ENCODE results near the gene LMF1.

Gene LMF1

DNA sequence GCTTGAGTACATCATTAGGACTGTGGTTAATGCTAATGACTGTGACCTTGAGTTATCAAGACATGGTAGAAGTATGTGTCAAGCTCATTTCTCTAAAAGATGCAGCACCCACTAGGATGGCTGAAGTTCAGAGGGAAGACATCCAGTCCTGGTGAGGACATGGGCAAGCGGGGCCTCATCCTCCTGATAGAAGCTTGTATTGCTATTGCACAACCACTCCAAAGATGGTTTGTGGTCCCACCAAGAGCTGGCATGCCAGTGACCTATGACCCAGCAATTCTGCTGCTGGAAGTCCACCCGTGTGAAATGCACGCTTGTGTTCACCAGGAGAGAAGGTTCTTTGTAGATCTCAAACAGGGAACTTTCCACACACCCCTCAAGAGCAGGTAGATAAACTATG, 25.0 kb upstream of the LMF1 start:
- no peaks in the 10 kb centered on the region for H3K36me3 Mint-ChIP-seq (ENCODE audit: low read depth)
- no peaks in the 10 kb centered on the region for H3K9me3 Mint-ChIP-seq
- peaks cover 8% of the 10 kb centered on the region for H3K4me1 Mint-ChIP-seq (ENCODE audit: low read depth)
- peaks cover 41% of the 10 kb centered on the region for H3K27me3 Mint-ChIP-seq (ENCODE audit: low read depth)
- H3K4me3 Mint-ChIP-seq: no peak overlapping the region
- H3K27ac Mint-ChIP-seq: no peak overlapping the region

DNA sequence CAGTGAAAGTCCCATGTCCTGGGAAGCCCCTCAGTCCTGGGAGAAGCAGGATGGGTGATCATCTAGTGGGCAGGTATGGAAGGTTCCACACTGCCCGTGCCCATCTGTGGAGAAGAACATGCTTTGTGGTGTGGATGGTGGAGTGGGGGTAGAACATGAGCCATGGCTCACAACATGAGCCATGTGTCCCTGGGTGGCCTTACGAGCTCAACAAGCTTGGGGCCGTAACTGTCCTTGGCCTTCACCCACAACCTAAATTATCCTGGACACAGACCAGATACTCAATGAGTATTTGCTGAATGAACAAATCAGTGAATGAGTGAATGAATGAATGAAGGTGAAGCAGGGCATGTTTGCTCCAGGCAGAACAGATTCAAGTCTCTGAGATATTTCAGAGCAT, 24.3 kb upstream of the LMF1 start:
- peaks cover 8% of the 10 kb centered on the region for H3K4me1 Mint-ChIP-seq (ENCODE audit: low read depth)

DNA sequence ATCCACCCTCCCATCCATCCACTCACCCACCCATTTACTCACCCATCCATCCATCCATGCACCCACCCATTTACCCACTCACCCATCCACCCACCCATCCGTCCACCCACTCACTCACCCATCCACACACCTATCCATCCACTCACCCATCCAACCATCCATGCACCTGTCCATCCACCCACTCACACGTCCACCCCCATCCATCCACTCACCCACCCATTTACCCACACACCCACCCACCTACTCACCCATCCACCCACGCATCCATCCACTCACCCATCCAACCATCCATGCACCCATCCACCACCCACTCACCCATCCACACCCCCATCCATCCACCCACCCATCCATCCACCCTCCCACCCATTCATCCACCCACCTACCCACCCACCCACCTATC, 22.9 kb upstream of the LMF1 start:
- Mint-ChIP-seq H3K27ac (no peak overlapping the region), H3K4me1 (ENCODE audit: low read depth) (peaks cover 8% of the 10 kb centered on the region), H3K27me3 (ENCODE audit: low read depth) (peaks cover 33% of the 10 kb centered on the region), H3K4me3 (no peak overlapping the region), H3K9me3 (no peaks in the 10 kb centered on the region), H3K36me3 (ENCODE audit: low read depth) (no peaks in the 10 kb centered on the region)

More for the DNA sequence above, 24.3 kb upstream of the LMF1 start:
- no peaks in the 10 kb centered on the region for H3K36me3 Mint-ChIP-seq (ENCODE audit: low read depth)
- H3K9me3 Mint-ChIP-seq: no peaks in the 10 kb centered on the region
- H3K27ac Mint-ChIP-seq: no peak overlapping the region
- H3K27me3 Mint-ChIP-seq (ENCODE audit: low read depth): peaks cover 41% of the 10 kb centered on the region
- H3K4me3 Mint-ChIP-seq: no peak overlapping the region

DNA sequence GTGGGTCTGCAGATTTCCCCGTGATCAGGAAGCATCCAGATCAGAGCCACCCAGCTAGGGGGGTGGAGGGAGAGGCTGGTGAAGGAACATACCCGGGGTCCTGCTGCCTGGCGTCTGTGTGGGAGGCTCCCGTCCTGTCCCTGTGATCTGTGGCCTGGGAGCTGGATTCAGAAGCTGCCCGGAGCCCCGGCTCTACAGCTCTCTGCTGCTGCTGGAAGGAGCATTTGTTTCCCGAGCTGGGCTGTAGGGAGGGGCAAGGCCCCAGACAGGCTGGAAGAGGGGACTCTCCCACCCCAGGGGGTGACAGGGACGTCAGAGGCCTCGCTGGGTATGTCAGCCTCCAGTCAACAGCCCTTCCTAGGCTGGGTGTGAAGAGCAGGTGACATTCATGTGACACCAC, 21.0 kb upstream of the LMF1 start:
- Mint-ChIP-seq H3K4me1 (ENCODE audit: low read depth) (peaks cover 2% of the 10 kb centered on the region), H3K4me3 (no peak overlapping the region), H3K9me3 (no peaks in the 10 kb centered on the region), H3K27ac (no peak overlapping the region), H3K36me3 (ENCODE audit: low read depth) (no peaks in the 10 kb centered on the region), H3K27me3 (ENCODE audit: low read depth) (peaks cover 20% of the 10 kb centered on the region)

DNA sequence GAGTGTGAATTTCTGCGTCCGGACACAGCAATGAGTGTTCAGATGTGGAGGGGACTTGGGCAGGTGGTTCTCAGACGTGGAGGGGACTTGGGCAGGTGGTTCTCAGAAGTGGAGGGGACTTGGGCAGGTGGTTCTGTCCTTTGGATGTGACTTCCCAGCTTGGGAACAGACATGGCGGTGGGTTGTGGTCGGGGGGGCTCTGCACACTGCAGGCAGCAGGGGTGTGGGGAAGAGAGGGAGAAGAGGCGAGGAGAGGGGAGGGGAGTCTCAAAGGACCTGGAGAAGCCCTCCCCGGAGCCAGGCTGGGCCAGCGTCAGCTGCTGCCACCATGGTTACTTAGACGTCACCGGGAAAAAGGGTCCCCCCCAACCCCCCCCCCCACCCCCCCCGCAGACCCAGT, 20.6 kb upstream of the LMF1 start:
- Mint-ChIP-seq H3K36me3 (ENCODE audit: low read depth) (no peaks in the 10 kb centered on the region), H3K27ac (no peak overlapping the region), H3K9me3 (no peaks in the 10 kb centered on the region), H3K4me1 (ENCODE audit: low read depth) (no peaks in the 10 kb centered on the region), H3K4me3 (no peak overlapping the region), H3K27me3 (ENCODE audit: low read depth) (peaks cover 16% of the 10 kb centered on the region)

DNA sequence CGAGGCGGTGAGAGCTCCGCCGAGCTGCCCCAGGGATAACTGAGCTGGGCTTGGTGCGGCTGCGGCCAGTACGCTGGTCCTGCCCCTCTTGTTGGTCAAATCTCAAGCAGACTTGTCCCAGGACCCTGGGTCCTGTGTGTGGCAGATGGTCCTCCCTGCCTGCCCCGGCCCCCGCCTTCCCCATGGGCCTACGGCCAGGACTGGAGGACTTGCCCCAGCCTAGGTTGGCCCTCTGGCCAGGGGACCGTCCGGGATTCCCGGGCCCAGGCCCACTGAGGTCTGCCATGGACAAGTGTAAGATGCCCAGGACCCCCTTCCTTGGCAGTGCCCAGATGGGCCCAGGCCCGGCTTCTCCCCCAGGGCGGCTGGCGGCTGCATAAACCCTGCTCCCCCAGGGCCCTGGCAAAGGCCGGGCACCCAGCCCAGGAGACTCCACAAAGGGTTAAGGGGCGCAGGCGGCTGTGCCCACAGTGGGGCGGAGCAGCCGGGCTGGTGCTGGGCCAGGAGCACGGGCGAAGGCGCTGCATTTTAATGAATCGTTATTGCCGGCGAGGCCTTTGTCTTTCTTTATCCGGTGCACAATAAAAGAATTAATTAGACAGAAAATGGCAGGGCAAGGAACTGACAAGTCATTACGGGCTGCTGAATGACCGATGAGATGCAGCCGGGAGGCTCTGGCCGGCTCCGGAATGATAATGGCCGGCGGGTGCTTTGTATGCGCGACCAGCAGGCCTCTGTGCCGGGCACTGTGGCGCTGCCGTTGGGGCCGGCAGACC, 19.9 kb upstream of the LMF1 start:
- peaks cover 10% of the 10 kb centered on the region for H3K27me3 Mint-ChIP-seq (ENCODE audit: low read depth)
- no peak overlapping the region for H3K4me3 Mint-ChIP-seq
- H3K9me3 Mint-ChIP-seq: no peaks in the 10 kb centered on the region
- H3K27ac Mint-ChIP-seq: no peak overlapping the region
- no peaks in the 10 kb centered on the region for H3K36me3 Mint-ChIP-seq (ENCODE audit: low read depth)
- H3K4me1 Mint-ChIP-seq (ENCODE audit: low read depth): no peaks in the 10 kb centered on the region

DNA sequence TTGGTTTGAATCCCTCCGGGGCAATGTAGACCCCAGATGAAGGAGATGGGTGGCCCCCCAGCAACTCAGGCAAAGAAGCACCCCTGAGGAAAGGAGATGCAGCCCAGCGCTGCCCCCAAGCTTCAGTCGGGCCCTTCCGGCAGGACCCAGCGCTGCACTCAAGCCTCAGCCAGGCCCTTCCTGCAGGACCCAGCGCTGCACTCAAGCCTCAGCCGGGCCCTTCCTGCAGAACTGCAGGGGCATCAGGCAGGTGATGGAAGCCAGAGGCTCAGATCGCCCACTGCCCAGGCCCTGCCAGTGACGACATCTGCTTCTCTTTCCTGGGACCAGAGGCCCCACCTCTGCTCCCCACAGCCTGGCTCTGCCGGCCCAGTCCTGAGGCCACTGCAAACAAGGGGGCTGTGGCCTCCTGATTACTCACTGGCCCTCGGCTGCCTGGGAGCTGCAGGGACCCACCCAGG, 18.6 kb upstream of the LMF1 start:
- no peaks in the 10 kb centered on the region for H3K4me1 Mint-ChIP-seq (ENCODE audit: low read depth)

DNA sequence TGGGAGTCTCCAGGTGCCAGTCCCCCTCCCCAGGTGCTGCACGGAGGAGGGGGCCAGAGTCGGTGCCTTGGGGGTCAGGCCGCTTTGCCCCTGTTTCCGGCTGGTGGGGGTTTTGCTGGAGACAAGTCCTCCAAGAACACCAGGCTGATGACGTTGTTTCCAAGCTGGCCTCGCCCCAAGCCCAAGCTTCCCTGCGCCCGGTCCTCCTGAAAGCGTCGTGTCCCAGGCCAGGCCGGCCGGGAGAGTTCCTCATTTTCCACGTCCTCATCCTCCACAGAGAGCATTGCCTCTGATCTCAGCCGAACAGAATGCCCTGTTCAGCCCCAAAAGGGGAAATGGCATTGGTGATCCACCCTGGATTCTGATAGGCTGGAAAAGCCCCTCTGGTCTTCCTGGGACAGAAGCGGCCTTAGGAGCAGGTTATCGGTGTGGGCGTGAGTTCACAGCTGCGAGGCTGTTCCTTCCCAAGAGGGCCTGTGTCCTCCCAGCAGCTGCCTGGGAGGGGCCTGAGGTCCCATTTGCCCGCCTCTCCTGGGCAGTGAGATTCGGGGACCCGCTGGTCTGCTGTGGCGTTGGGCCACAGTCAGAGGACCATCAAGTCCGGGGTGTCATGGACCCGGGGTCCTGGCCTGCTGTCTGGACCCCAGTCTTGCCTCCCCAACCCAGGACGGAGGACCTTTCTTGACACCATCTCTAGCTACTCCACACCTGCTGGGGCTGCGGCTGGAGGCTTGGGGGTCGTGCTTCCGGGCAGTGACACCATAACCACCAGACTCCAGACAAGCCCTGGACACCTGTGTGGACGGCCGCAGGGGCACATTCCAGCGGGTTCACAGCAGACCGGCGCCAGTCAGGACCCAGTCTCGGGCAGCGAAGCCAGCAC, 17.9 kb upstream of the LMF1 start:
- no peak overlapping the region for H3K27ac Mint-ChIP-seq
- H3K36me3 Mint-ChIP-seq (ENCODE audit: low read depth): no peaks in the 10 kb centered on the region
- no peaks in the 10 kb centered on the region for H3K4me1 Mint-ChIP-seq (ENCODE audit: low read depth)
- no peak overlapping the region for H3K4me3 Mint-ChIP-seq
- no peaks in the 10 kb centered on the region for H3K9me3 Mint-ChIP-seq
- no peaks in the 10 kb centered on the region for H3K27me3 Mint-ChIP-seq (ENCODE audit: low read depth)

More for the DNA sequence above, 18.6 kb upstream of the LMF1 start:
- Mint-ChIP-seq H3K27ac (no peak overlapping the region), H3K9me3 (no peaks in the 10 kb centered on the region), H3K4me3 (no peak overlapping the region), H3K36me3 (ENCODE audit: low read depth) (no peaks in the 10 kb centered on the region), H3K27me3 (ENCODE audit: low read depth) (no peaks in the 10 kb centered on the region)

DNA sequence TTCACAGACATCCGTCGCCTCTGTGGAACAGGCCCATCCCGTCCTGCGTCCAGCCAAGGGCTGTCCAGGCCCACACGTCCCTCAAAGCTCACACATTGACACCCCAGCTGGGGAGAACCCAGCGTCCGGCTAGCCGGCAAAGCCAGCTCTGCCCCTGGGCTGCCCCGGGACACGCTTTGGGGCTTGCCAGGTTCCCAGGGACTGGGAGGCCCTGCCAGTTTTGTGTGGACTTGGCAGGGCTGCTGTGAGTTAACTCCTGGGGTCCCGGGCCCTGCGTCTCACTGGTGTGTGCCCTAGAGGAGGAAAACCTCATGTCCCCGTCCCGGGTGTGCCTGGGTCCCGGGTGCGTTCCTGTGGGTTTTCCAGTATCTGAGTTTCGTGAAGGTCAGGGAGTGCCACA, 17.1 kb upstream of the LMF1 start:
- H3K9me3 Mint-ChIP-seq: no peaks in the 10 kb centered on the region
- H3K27me3 Mint-ChIP-seq (ENCODE audit: low read depth): peaks cover 2% of the 10 kb centered on the region

DNA sequence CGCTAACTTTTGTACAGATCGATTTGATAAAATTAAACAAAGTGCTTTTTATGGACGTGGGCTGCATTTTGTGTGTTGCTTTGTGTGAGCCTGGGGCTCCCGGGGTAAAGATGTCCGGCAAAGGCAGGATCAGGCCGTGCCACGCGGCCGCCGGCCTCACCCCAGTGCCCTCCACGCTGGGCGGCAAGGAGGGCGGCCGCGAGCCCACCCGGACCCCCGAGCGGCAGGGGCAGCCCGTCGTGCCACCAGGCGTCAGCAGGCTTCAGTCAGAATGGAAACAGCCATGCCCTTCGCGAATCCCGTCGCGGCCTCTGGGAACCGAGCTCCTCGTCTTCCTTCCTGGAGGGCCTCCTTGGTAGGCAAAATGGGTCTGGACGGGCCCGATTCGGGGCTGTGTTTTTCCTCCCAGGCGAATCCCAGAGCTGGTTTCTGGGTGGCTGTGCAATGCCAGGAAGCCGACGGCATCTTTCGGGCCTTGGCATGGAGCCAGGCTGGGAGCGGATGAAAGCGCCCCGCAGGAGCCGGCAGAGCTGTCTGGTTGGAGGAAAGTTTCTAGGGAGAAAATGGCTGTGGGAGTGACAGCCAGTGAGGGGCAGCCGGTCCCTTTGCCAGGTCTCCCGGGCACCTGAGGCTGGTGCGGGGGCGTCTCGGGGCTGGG, 16.3 kb upstream of the LMF1 start:
- Mint-ChIP-seq H3K36me3 (ENCODE audit: low read depth) (no peaks in the 10 kb centered on the region), H3K9me3 (no peaks in the 10 kb centered on the region), H3K4me1 (ENCODE audit: low read depth) (no peaks in the 10 kb centered on the region), H3K4me3 (no peak overlapping the region), H3K27me3 (ENCODE audit: low read depth) (peaks cover 5% of the 10 kb centered on the region), H3K27ac (no peak overlapping the region)

More for the DNA sequence above, 17.1 kb upstream of the LMF1 start:
- H3K36me3 Mint-ChIP-seq (ENCODE audit: low read depth): no peaks in the 10 kb centered on the region
- H3K4me1 Mint-ChIP-seq (ENCODE audit: low read depth): no peaks in the 10 kb centered on the region
- no peak overlapping the region for H3K4me3 Mint-ChIP-seq
- no peak overlapping the region for H3K27ac Mint-ChIP-seq

DNA sequence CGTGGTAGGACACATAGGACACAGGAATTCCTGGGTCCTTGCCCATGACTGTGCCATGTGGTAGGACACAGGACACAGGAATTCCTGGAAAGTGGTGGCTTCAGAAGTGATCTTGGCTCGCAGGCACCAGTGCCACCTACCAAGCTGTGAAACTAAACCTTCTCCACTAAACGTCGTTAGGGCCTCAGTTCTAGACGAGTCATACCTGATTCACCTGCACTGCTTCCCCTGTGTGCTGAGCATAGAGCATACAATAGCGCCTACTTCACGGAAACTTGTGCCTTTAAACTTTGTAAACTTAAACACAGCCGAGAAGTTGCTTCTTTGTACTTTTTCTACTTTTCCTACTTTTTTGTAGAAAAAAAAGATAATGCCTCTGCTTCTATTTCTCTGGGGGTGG, 15.6 kb upstream of the LMF1 start:
- Mint-ChIP-seq H3K36me3 (ENCODE audit: low read depth) (no peaks in the 10 kb centered on the region), H3K9me3 (no peaks in the 10 kb centered on the region), H3K4me1 (ENCODE audit: low read depth) (no peaks in the 10 kb centered on the region), H3K27me3 (ENCODE audit: low read depth) (peaks cover 5% of the 10 kb centered on the region), H3K27ac (no peak overlapping the region), H3K4me3 (no peak overlapping the region)

DNA sequence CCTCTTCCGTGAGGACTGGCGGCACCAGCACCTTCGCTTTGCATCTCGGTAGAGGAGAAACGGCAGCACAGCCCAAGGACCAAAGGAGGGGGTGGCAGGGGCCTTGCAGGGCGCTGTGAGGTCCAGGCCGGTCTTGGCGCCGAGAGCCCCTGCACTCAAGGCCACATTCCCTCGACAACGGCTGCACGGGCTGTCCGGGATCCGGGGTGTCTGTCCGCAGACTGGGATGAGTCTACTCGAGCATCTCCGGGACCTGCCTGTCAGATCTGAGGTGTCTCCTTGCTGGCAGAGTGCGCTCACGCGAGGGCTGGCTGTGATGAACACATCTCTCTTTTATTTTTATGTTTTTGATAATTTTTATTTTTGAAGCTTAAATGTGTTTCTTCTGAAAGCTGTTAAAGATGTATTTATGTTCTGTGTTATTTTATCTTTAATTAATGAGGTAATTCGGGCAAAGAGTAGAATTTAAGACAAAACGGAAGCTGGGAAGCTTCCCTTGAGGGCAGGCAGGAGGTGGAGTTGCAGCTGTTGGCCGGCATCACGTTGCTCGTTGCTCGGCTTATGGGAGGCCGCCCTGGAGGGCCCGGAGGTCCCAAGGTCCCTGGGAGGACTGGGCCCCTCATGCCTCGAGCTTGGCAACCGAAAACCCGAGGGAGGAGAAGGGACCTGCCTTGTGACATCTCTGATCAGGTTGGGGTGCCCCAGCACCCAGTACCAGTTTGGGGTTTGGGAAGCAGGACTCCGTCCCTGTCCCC, 15.0 kb upstream of the LMF1 start:
- H3K4me1 Mint-ChIP-seq (ENCODE audit: low read depth): no peaks in the 10 kb centered on the region
- peaks cover 9% of the 10 kb centered on the region for H3K27me3 Mint-ChIP-seq (ENCODE audit: low read depth)
- no peaks in the 10 kb centered on the region for H3K9me3 Mint-ChIP-seq
- H3K27ac Mint-ChIP-seq: no peak overlapping the region
- H3K4me3 Mint-ChIP-seq: no peak overlapping the region
- no peaks in the 10 kb centered on the region for H3K36me3 Mint-ChIP-seq (ENCODE audit: low read depth)

DNA sequence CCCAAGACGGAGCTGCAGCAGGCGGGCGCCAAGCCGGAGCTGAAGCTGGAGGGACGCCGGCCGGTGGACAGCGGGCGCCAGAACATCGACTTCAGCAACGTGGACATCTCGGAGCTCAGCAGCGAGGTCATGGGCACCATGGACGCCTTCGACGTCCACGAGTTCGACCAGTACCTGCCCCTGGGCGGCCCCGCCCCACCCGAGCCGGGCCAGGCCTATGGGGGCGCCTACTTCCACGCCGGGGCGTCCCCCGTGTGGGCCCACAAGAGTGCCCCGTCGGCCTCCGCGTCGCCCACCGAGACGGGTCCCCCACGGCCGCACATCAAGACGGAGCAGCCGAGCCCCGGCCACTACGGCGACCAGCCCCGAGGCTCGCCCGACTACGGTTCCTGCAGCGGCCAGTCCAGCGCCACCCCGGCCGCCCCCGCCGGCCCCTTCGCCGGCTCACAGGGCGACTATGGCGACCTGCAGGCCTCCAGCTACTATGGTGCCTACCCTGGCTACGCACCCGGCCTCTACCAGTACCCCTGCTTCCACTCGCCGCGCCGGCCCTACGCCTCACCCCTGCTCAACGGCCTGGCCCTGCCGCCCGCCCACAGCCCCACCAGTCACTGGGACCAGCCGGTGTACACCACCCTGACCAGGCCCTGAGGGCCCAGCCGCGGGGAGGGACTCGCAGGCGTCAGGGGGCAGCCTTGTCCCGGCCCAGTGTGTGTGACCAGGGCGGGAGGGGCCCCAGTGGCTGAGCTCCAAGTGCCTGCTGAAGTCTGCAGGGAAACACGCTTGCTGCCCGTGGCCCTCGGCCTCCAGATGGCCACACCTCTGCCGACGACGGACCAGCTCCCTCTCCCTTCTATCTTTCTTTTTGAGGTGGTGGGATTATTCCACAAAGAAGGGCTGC, 14.2 kb upstream of the LMF1 start:
- Mint-ChIP-seq H3K4me1 (ENCODE audit: low read depth) (no peaks in the 10 kb centered on the region), H3K36me3 (ENCODE audit: low read depth) (no peaks in the 10 kb centered on the region), H3K4me3 (no peak overlapping the region), H3K9me3 (no peaks in the 10 kb centered on the region), H3K27ac (no peak overlapping the region), H3K27me3 (ENCODE audit: low read depth) (peaks cover 10% of the 10 kb centered on the region)
